Esophagus mucosa (tissue), 1 donor: Measurements from ENCODE around the gene FMNL2. TPM values are rescaled to one million over a fixed set of nuclear protein-coding genes. Genes with fewer than 3 reads are reported as not detected.

Source experiments
- ATAC-seq: fragments of 200-7000 bp; cut with Tn5 transposase; one replicate; pipeline ENCODE4 v1.9.1; 2020
- total RNA-seq: library from RNA; stranded (reverse); gene quantifications from one replicate; pipeline ENCODE4 v1.2.4, GENCODE V29; 2023
- donor health status: DM: yes; HTN: yes; CAD: no.

The FMNL2 gene
- total RNA-seq, 1 donor from 2014 or later, result 12.4 TPM

- no peak for ATAC-seq
These were observed 252.4 kb downstream of the FMNL2 start for GRCh38 chr2:152587187-152587947.

GRCh38 chr2:152588998-152589397 lies 254.0 kb downstream of the FMNL2 start:
- ATAC-seq, result no peak

- ATAC-seq, result no peak
These were observed 259.2 kb downstream of the FMNL2 start for GRCh38 chr2:152594022-152594766.

- ATAC-seq, result no peak
These were observed 259.8 kb downstream of the FMNL2 start for GRCh38 chr2:152594792-152595191.

- ATAC-seq, result no peak
These were observed 264.2 kb downstream of the FMNL2 start for GRCh38 chr2:152598975-152599759.

GRCh38 chr2:152600051-152600657 lies 265.2 kb downstream of the FMNL2 start:
- ATAC-seq, result no peak

- no peak for ATAC-seq
These were observed 265.7 kb downstream of the FMNL2 start for GRCh38 chr2:152600697-152601096.

- no peak for ATAC-seq
These were observed 267.8 kb downstream of the FMNL2 start for GRCh38 chr2:152602750-152603149.

- ATAC-seq, result no peak
These were observed 268.2 kb downstream of the FMNL2 start for GRCh38 chr2:152603166-152603565.

- ATAC-seq, result no peak
These were observed 271.1 kb downstream of the FMNL2 start for GRCh38 chr2:152606081-152606480.

- no peak for ATAC-seq
These were observed 272.0 kb downstream of the FMNL2 start for GRCh38 chr2:152606941-152607340.

GRCh38 chr2:152607793-152608300 lies 272.9 kb downstream of the FMNL2 start:
- ATAC-seq, result no peak

GRCh38 chr2:152609154-152609553 lies 274.2 kb downstream of the FMNL2 start:
- ATAC-seq, result no peak

GRCh38 chr2:152609699-152610098 lies 274.7 kb downstream of the FMNL2 start:
- ATAC-seq, result no peak

GRCh38 chr2:152611458-152612231 lies 276.7 kb downstream of the FMNL2 start:
- ATAC-seq, result peak; percentile 42

GRCh38 chr2:152613235-152613634 lies 278.3 kb downstream of the FMNL2 start:
- no peak for ATAC-seq

- no peak for ATAC-seq
These were observed 280.2 kb downstream of the FMNL2 start for GRCh38 chr2:152615177-152615576.

GRCh38 chr2:152617456-152618192 lies 282.6 kb downstream of the FMNL2 start:
- no peak for ATAC-seq

- ATAC-seq, result no peak
These were observed 283.2 kb downstream of the FMNL2 start for GRCh38 chr2:152618193-152618564.

- no peak for ATAC-seq
These were observed 285.2 kb downstream of the FMNL2 start for GRCh38 chr2:152620208-152620607.

- no peak for ATAC-seq
These were observed 286.0 kb downstream of the FMNL2 start for GRCh38 chr2:152620985-152621384.
